ENCODE data around the gene LRRIQ1. TPM values are rescaled to one million over a fixed set of nuclear protein-coding genes. Genes with fewer than 3 reads are reported as not detected.
"Not testable (repeated sequence)": the region's sequence is repeated elsewhere in the genome, so short reads cannot be mapped to it uniquely, and the experiment has no call there.

Gene LRRIQ1, protein sequence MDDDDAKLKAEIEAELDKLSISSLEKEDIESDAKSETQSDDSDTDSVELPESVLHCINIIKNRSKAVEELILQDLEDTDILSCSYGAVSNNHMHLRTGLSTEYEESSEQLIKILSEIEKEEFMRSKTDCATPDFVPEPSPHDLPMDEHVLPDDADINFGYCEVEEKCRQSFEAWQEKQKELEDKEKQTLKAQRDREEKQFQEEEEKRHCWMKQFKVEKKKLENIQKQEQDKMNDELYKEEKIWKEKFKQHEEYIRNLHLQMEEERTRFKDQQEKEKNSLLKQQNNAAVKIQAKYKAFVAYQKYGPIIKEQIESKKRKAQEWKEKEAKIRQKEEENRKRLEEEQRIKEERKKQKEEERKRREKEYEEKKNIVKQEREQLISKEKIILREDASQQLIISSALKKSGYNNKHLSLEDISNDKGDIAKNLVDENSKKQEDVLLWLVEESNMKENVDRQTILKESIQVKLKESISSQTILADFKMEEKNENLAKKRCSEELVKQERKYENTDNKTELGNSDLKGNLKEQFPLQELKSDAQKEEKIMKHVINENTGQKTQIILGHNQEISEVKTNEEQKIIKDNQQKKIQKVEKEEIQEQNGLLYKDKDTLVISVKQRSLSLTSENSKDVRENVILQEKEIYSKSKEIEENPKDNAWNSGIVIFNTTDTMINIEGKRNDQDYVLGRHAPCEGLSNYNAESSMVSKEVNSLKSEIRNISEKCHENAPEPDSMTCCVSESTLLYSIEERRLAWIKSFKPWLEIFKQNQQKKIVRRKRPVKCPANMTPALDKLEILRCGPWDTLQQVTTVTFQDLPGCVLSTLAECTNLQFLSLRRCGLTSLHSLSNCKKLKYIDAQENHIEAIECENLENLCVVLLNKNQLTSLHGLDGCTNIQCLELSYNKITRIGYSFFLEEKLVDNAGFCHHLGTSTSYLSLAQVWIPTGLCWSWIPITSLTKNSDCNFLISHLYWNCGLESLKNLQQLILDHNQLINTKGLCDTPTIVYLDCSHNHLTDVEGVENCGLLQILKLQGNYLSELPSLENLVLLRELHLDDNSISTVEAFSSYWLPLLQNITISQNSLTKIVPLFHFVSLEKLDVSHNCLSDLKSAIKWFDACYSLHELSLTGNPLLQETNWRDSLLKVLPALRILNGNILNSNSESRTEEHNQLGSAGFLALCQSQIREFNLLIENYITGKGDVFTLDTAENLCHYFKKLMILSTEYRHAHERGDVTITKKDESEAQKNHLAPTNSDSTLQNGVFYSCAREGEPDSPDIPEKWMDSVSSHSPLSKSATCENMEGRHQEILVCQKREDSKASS (N-terminal part only)
- total RNA-seq: under 1 TPM; 0.17 to 0.48 (median 0.46) TPM
- 0.07 TPM for polyA plus RNA-seq
- long read RNA-seq, donor 1: 0 reads
- long read RNA-seq, donor 2: 0 reads
- long read RNA-seq, donor 3: 0 reads
- long read RNA-seq, donor 4: 0 reads

DNA sequence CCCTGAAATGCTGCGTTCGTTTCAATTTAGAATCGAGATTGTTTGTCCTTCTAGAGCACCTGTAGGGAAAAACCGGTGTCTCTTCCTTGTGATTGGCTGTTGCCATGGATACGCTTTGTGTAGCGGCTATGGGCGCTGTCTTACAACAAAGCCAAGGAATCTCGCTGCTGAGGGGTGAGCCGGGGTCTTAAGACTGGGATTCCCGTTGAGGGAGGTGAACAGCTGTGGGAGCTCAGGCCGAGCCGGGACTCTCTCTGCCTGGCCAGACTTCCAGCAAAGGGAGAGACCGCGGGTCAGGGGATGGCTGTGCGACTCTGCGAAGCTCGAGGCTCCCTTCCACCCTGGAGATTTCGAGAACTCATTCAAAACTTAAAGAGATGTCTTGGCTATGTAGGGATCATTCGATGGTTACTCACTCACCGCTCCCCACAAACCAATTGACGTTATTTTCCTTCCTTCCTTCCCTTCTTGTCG lies at the start of gene LRRIQ1, which contains the start of gene TSPAN19:
TSS of gene LRRIQ1 (plus strand) at position 118 of the 474 bp plus-strand sequence. CDS start 1,826 bp downstream, outside the sequence.
TSS of gene TSPAN19 (minus strand) at position 44 of the 474 bp plus-strand sequence. CDS start 6,331 bp downstream, outside the sequence.
- peak; percentile 43 to 67 (median 59) for DNase-seq
- H3K4me1 ChIP-seq (ENCODE audit: control insufficient read depth, insufficient read depth, low read length): no peaks in the 10 kb centered on the region
- intact Hi-C loops (cut with DNase I): no loop called here
- no peak within 1 kb of the TSS for H3K27ac ChIP-seq (ENCODE audit: low read length)
- peak within 1 kb of the TSS; percentile 87 for H3K4me3 ChIP-seq (ENCODE audit: low read length)
- H3K9me3 ChIP-seq (ENCODE audit: control insufficient read depth, low read length): no peaks in the 10 kb centered on the region
- H3K27me3 ChIP-seq (ENCODE audit: control insufficient read depth, insufficient read depth): no peaks in the 10 kb centered on the region
- peak; percentile 90 to 93 for ATAC-seq
- WGBS: 2% methylated on average over 22 of the region's 22 CpGs

DNA sequence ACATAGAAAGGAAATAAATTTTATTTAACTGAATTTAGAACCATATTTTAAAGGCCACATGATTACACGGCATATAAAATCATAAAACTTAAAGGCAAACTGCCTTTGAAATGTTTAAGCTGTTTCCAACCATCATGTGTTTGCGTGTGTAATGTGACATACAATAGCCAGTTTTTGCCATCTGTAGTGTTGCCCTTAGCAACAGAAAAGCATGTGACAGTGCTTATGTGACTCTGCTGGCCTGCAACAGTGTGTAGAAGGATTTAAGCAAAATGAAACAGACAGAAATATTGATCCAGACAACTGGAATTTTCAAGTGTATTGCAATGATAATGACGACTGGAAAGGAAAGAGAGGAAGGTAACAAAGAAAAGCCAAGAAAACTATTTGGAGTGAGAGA lies 49.6 kb upstream of the LRRIQ1 start:
- Histone ChIP-seq H3K9me3 (ENCODE audit: control insufficient read depth, low read length) (no peaks in the 10 kb centered on the region), H3K4me1 (ENCODE audit: control insufficient read depth, insufficient read depth, low read length) (no peaks in the 10 kb centered on the region), H3K27me3 (ENCODE audit: control insufficient read depth, insufficient read depth) (no peaks in the 10 kb centered on the region), H3K4me3 (ENCODE audit: low read length) (no peak overlapping the region), H3K27ac (ENCODE audit: low read length) (no peak overlapping the region)
- DNase-seq (no peak), ATAC-seq (no peak)
- 51% methylated on average over 3 of the region's 3 CpGs for WGBS
- intact Hi-C loops (cut with DNase I): no loop called here

DNA sequence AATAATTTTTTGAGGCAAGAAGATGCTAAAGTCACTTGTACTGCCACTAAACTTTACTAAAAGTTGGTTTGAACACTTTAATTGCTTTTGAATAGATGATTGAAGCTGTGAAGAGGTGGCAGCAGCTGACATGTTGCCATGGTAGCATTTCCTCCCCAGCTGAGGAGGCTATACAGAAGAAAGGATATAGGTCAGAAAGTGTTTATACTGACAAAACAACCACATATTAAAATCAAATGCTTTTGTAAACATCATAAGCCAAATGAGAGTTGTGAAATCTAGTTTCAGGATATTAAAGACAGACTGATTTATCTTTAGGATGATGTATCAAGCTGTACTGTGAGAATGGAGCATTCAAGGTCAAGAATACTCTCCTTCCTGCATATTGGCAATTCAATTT lies 41.7 kb upstream of the LRRIQ1 start:
- Histone ChIP-seq H3K27ac (ENCODE audit: low read length) (no peak overlapping the region), H3K4me1 (ENCODE audit: control insufficient read depth, insufficient read depth, low read length) (no peaks in the 10 kb centered on the region), H3K4me3 (ENCODE audit: low read length) (no peak overlapping the region), H3K27me3 (ENCODE audit: control insufficient read depth, insufficient read depth) (no peaks in the 10 kb centered on the region), H3K9me3 (ENCODE audit: control insufficient read depth, low read length) (peaks cover 1% of the 10 kb centered on the region)
- DNase-seq (no peak), ATAC-seq (no peak)
- intact Hi-C loops (cut with DNase I): no loop called here

DNA sequence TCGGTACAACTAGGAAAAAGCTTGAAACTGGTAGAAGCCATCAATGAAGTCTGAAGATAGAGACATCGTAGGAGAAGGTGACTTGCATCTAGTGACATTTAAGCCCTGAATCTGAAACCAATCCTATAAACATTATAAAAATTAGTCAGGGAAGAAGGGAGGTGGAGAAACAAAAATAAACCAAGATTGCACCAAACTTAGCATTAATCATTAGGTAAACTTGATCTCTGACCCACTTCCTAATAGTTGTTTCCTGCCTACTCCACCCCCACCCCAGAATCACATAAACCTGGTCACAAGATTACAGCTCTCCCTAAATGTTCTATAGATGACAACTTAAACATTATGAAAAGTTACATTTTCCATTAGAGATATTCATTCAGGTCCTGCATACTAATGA lies 40.5 kb upstream of the LRRIQ1 start:
- intact Hi-C loops (cut with DNase I): no loop called here
- ATAC-seq (no peak), DNase-seq (no peak)
- Histone ChIP-seq H3K4me3 (ENCODE audit: low read length) (no peak overlapping the region), H3K9me3 (ENCODE audit: control insufficient read depth, low read length) (peaks cover 1% of the 10 kb centered on the region), H3K4me1 (ENCODE audit: control insufficient read depth, insufficient read depth, low read length) (no peaks in the 10 kb centered on the region), H3K27me3 (ENCODE audit: control insufficient read depth, insufficient read depth) (no peaks in the 10 kb centered on the region), H3K27ac (ENCODE audit: low read length) (no peak overlapping the region)
- WGBS: 79% methylated on average over 2 of the region's 2 CpGs

DNA sequence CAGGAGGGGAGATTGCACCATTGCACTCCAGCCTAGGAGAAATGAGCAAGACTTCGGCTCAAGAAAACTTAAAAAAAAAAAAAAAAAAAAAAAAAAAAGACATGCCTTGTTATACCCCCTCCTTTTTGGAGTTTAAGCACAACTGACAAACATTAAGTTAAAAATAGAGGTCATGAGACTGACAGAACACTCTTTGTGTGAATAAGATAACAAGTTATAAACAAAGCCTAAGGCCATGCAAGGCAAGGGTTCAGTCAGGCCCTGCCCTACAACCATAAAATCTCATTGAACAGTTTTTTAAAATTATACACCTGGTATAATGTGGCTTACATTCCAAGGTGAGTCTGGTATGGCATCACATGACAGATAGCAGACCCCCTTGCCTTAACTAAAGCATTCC lies 39.4 kb upstream of the LRRIQ1 start:
- no peaks in the 10 kb centered on the region for H3K4me1 ChIP-seq (ENCODE audit: control insufficient read depth, insufficient read depth, low read length)
- peaks cover 1% of the 10 kb centered on the region for H3K9me3 ChIP-seq (ENCODE audit: control insufficient read depth, low read length)
- H3K4me3 ChIP-seq (ENCODE audit: low read length): no peak overlapping the region
- no peak for ATAC-seq
- DNase-seq: no peak
- no peaks in the 10 kb centered on the region for H3K27me3 ChIP-seq (ENCODE audit: control insufficient read depth, insufficient read depth)
- H3K27ac ChIP-seq (ENCODE audit: low read length): no peak overlapping the region
- 78% methylated on average over 1 of the region's 1 CpG for WGBS
- intact Hi-C loops (cut with DNase I): no loop called here

- peaks cover 1% of the 10 kb centered on the region for H3K9me3 ChIP-seq (ENCODE audit: control insufficient read depth, low read length)
- intact Hi-C loops (cut with DNase I): no loop called here
- no peak for DNase-seq
- H3K4me1 ChIP-seq (ENCODE audit: control insufficient read depth, insufficient read depth, low read length): no peaks in the 10 kb centered on the region
- H3K4me3 ChIP-seq (ENCODE audit: low read length): no peak overlapping the region
- no peaks in the 10 kb centered on the region for H3K27me3 ChIP-seq (ENCODE audit: control insufficient read depth, insufficient read depth)
- no peak for ATAC-seq
- no peak overlapping the region for H3K27ac ChIP-seq (ENCODE audit: low read length)
Measured at GRCh38 chr12:84998341-84998740, 37.8 kb upstream of the LRRIQ1 start.

GRCh38 chr12:85000729-85001128 lies 35.4 kb upstream of the LRRIQ1 start:
- intact Hi-C loops (cut with DNase I): no loop called here
- 63% methylated on average over 2 of the region's 2 CpGs for WGBS
- no peak overlapping the region for H3K4me3 ChIP-seq (ENCODE audit: low read length)
- no peaks in the 10 kb centered on the region for H3K9me3 ChIP-seq (ENCODE audit: control insufficient read depth, low read length)
- H3K4me1 ChIP-seq (ENCODE audit: control insufficient read depth, insufficient read depth, low read length): no peaks in the 10 kb centered on the region
- DNase-seq: no peak
- no peak overlapping the region for H3K27ac ChIP-seq (ENCODE audit: low read length)
- no peaks in the 10 kb centered on the region for H3K27me3 ChIP-seq (ENCODE audit: control insufficient read depth, insufficient read depth)
- no peak for ATAC-seq

DNA sequence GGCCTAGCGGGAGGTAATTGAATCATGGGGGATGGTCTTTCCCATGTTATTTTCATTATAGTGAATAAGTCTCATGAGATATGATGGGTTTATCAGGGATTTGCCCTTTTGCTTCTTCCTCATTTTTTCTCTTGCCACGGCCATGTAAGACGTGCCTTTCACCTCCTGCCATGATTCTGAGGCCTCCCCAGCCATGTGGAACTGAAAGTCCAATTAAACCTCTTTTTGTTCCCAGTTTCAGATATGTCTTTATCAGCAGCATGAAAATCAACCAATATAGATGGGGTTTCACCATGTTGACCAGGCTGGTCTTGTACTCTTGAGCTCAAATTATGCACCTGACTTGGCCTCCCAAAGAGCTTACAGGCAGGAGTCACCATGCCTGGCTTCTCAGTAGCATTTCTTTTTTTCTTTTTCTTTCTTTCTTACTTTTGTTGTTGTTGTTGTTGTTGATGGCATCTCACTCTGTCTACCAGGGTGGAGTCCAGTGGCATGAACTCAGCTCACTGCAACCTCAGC lies 33.3 kb upstream of the LRRIQ1 start:
- Histone ChIP-seq H3K4me1 (ENCODE audit: control insufficient read depth, insufficient read depth, low read length) (no peaks in the 10 kb centered on the region), H3K27me3 (ENCODE audit: control insufficient read depth, insufficient read depth) (no peaks in the 10 kb centered on the region), H3K4me3 (ENCODE audit: low read length) (no peak overlapping the region), H3K27ac (ENCODE audit: low read length) (no peak overlapping the region), H3K9me3 (ENCODE audit: control insufficient read depth, low read length) (no peaks in the 10 kb centered on the region)
- no peak for DNase-seq
- ATAC-seq: no peak
- intact Hi-C loops (cut with DNase I): no loop called here
- 71% methylated on average over 3 of the region's 3 CpGs for WGBS

DNA sequence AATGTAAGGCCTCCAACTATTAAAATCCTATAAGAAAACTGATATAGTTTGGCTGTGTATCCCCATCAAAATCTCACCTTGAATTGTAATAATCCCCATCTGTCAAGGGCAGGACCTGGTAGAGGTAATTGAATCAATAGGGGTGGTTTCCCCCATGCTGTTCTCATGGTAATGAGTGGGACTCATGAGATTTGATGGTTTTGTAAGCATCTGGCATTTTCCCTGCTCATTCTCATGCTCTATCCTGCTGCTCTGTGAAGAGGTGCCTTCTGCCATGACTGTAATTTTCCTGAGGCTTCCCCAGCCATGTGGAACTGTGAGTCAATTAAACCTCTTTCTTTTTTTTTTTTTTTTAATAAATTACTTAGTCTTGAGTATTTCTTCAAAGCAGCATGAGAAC lies 31.9 kb upstream of the LRRIQ1 start:
- Histone ChIP-seq H3K9me3 (ENCODE audit: control insufficient read depth, low read length) (no peaks in the 10 kb centered on the region), H3K4me1 (ENCODE audit: control insufficient read depth, insufficient read depth, low read length) (no peaks in the 10 kb centered on the region), H3K27ac (ENCODE audit: low read length) (no peak overlapping the region), H3K27me3 (ENCODE audit: control insufficient read depth, insufficient read depth) (no peaks in the 10 kb centered on the region), H3K4me3 (ENCODE audit: low read length) (no peak overlapping the region)
- ATAC-seq (no peak), DNase-seq (no peak)
- intact Hi-C loops (cut with DNase I): no loop called here

DNA sequence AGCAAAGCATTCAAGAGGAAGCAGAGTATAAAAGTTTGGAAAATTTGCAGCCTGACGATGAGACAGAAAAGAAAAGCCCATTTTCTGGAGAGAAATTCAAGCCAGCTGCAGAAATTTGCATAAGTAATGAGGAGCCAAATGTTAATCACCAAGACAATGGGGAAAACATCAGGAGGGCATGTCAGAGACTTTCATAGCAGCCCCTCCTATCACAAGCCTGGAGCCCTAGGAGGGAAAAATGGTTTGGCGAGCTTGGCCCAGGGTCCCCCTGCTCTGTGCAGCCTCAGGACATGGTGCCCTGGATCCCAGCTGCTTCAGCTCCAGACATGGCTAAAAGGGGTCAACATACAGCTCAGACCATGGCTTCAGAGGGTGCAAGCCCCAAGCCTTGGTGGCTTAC lies 31.1 kb upstream of the LRRIQ1 start:
- H3K9me3 ChIP-seq (ENCODE audit: control insufficient read depth, low read length); H3K4me3 ChIP-seq (ENCODE audit: low read length); H3K27ac ChIP-seq (ENCODE audit: low read length); ATAC-seq; intact Hi-C loops (cut with DNase I); H3K27me3 ChIP-seq (ENCODE audit: control insufficient read depth, insufficient read depth); H3K4me1 ChIP-seq (ENCODE audit: control insufficient read depth, insufficient read depth, low read length); DNase-seq: not testable (repeated sequence)
- WGBS: 62% methylated on average over 2 of the region's 2 CpGs

All from right cardiac atrium (tissue), 5 donors.